Jurkat, Clone E6-1 (cell line): Measurements from ENCODE around the gene GHSR. TPM values are rescaled to one million over a fixed set of nuclear protein-coding genes. Genes with fewer than 3 reads are reported as not detected.
"Not testable (repeated sequence)": the region's sequence is repeated elsewhere in the genome, so short reads cannot be mapped to it uniquely, and the experiment has no call there.

Experiments
- DNase-seq: peaks from one replicate; pipeline ENCODE4 v3.0.0-alpha.2; 2011; ENCODE audit warnings: low read depth, low spot score
- H3K4me3 ChIP-seq: 2 replicates; pipeline ENCODE4 v1.5.1; 2011; ENCODE audit warnings: mild to moderate bottlenecking, low read length, control low read depth, moderate library complexity
- polyA plus RNA-seq: library from polyadenylated mRNA; unstranded; fragments of >200 nt; gene quantifications from one replicate; pipeline ENCODE4 v1.2.1, GENCODE V29; 2012; ENCODE audit warnings: missing spikeins; ENCODE audit not compliant: insufficient read length, insufficient read depth

GHSR gene, protein sequence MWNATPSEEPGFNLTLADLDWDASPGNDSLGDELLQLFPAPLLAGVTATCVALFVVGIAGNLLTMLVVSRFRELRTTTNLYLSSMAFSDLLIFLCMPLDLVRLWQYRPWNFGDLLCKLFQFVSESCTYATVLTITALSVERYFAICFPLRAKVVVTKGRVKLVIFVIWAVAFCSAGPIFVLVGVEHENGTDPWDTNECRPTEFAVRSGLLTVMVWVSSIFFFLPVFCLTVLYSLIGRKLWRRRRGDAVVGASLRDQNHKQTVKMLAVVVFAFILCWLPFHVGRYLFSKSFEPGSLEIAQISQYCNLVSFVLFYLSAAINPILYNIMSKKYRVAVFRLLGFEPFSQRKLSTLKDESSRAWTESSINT
- not detected for polyA plus RNA-seq

DNA sequence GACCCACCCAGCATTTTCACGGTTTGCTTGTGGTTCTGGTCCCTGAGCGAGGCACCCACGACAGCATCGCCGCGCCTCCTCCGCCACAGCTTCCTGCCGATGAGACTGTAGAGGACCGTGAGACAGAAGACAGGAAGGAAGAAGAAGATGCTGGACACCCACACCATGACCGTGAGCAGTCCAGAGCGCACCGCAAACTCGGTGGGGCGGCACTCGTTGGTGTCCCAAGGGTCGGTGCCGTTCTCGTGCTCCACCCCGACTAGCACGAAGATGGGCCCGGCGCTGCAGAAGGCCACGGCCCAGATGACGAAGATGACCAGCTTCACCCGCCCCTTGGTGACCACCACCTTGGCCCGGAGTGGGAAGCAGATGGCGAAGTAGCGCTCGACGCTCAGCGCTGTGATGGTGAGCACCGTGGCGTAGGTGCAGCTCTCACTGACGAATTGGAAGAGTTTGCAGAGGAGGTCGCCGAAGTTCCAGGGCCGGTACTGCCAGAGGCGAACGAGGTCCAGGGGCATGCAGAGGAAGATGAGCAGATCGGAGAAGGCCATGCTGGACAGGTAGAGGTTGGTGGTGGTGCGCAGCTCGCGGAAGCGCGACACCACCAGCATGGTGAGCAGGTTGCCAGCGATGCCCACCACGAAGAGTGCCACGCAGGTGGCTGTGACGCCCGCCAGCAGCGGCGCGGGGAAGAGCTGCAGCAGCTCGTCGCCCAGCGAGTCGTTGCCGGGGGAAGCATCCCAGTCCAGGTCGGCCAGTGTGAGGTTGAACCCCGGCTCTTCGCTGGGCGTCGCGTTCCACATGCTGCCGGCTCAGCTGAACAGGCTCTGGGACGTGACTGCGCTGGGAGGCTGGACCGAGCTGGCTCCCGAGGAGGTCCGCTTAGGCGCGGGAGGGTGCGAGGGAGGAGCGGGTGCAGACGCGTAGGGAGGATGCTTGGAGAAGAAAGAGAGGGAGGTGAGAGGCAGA is at the start of gene GHSR:
Gene GHSR, minus strand, starts transcription at position 846 of the 969 bp plus-strand sequence. Its CDS starts 43 bp downstream, at position 803.
- DNase-seq: no peak
- H3K4me3 ChIP-seq: no peak within 1 kb of the TSS

DNA sequence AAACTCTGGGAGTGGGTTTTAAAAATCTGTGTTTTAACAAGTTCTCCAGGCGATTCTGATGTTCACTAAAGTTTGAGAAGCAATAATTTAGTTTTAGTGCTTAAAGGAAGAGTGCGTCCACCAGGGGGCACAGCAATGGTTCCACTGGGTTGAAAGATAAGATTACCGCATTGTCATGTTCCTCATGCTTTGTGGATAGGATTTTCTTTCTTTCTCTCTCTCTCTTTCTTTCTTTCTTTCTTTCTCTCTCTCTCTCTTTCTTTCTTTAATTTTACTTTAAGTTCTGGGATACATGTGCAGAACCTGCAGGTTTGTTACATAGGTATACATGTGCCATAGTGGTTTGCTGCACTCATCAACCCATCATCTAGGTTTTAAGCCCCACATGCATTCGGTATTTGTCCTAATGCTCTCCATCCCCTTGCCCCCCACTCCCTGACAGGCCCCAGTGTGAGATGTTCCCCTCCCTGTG is 42.0 kb upstream of the GHSR start:
- DNase-seq: peak; percentile 84
- not testable (repeated sequence) for H3K4me3 ChIP-seq

DNA sequence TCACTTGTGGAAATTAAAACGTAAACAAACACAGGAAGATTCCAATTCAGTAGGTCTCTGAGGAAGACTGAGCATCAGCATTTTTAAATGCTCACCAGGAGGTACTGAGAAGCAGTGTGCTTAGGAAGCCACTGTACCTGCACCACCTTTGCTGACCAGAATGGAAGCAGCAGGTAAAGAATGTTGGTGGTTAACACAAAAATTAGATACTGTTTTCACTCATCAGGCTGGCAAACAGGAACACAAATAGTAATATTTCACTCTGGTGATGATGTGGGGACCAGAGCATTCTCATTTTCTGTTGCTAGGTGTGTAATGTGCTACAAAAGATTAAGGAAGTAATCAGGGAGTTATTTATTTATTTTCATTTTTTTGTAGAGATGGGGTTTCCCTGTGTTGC is 29.9 kb upstream of the GHSR start:
- no peak overlapping the region for H3K4me3 ChIP-seq
- no peak for DNase-seq

DNA sequence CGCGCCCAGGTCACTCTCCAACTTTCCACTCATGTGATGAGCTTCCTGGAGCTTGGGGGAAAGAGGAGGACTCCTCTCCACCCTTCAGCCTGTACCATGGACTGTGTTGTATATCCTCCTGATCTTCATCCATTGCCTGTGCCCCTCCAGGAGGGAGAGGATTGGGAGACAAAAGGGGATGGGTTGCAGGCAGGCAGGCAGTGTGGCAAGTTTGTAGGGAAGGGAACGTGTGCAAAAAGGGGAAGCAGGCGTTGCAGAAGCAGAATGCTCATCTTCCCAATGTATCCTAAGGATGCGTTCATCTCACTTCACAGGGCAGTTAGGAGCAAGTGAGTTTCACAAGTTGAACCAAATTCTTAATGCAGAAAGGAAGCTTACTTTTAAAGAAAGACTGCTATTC is 28.1 kb upstream of the GHSR start:
- DNase-seq: no peak
- no peak overlapping the region for H3K4me3 ChIP-seq

DNA sequence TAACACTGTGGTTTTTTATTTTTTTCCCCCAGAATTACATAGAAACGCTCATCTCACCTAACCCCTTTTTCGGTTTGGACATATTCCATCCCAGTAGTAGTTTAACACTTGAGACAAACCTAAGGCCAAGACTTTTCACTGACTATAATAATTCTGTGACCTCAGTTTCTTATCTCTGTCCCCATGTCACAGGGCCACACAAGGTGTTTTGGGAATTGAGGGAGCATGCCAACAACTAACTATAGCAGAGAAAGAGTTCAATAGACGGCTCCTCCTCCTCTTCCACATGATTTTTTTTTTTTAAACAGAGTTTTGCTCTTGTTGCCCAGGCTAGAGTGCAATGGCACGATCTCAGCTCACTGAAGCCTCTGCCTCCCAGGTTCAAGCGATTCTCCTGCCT is 27.4 kb upstream of the GHSR start:
- no peak for DNase-seq
- H3K4me3 ChIP-seq: no peak overlapping the region

DNA sequence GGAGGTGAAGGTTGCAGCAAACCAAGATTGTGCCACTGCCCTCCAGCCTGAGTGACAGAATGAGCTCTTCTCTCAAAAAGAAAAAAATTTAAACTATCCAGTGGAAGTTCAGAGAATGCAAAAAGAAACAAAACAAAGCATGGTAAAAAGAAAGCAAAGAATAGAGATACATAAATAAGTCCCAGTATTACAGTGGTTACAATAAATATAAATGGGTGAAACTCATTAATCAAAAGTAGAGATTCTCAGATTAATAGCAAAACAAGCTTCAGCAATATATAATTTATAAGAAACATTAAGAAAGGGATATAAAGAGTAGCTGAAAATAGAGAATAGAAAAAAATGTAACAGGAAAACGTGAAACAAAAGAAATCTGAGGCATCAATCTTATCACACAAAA is 23.6 kb upstream of the GHSR start:
- no peak overlapping the region for H3K4me3 ChIP-seq
- no peak for DNase-seq

DNA sequence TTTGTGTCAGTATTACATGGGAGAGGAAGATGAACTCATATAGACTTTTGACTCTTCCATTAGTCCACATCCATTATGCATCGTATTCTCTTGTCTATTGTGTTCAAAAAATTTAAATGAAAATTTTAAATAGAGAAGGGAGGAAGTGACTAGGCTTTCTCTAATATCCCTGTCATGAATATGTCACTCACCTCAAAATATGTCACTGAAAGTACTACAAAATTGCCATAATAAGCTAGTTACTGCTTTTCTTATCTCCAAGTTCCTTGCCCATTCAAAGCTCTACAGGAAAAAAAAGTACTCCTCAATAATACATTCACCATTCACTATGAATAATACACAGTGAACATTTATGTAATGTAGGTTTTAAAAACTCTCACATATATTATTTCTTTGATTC is 22.3 kb upstream of the GHSR start:
- no peak overlapping the region for H3K4me3 ChIP-seq
- no peak for DNase-seq

DNA sequence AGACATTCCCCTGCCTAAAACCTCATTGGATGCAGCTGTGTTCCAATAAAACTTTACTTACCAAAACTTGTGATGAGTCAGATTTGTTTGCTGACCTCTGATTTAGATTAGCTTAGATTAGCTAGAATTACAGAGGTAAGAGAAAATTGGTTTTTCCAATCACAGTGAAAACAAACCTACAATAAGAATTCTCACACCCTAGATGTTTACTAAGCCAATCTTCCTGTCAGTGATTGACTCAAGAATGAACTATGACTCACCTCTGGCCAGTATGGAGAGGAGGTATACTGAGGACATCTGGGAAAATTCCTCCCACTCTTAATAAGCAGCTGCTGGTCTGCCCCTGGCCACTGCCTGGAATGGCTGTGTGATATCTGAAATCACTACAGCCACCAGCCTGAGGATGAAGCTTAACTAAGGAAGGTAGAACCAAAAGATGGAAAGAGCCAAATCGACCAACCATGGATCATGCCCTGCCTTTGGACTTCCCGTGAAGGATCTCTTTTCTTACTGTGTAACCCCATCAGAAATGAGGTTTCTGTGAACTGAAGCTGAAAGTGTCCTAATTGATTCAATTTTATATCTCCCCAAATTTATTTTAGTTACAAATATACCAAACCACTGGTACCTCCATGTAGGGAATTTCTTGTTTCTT is 19.0 kb upstream of the GHSR start:
- H3K4me3 ChIP-seq: no peak overlapping the region
- no peak for DNase-seq

DNA sequence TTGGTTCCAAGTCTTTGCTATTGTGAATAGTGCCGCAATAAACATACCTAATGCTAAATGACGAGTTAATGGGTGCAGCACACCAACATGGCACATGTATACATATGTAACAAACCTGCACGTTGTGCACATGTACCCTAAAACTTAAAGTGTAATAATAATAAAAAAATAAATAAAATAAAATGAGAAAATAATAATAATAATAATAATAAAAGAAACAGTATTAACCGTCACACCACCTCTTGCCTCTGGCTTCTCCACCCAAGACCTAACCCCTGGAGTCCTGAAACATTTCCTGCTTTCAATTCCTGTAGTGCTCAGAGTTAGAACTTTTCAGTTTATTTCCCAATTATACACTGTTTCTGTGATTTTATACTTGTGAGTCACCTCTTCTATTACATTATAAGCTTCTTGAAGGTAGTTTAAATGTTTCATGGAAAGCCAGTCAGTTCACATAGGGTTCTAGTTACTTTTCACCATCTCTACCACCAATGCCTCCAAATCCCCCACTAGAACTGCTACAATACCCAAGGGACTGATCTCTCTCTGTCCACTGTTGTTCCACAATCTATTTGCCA is 18.4 kb upstream of the GHSR start:
- H3K4me3 ChIP-seq: no peak overlapping the region
- no peak for DNase-seq

DNA sequence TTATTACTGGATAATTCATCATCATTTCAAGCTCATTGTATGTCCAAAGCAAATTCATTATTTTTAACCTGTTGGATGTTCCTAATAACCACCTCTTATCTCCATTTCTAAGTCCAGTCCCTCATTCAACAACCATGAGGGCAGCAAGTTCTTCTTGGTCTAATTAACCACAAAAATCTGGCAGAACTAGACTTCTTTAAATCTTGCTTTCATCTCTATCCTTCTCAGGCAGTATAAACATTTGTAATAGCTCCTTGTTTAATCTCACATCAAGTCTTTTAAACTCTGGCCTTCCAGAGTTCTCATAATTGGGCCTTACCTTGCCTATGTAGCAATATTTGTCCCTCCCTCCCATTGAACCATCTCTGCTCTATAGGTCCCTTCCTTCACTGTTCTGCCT is 17.0 kb upstream of the GHSR start:
- H3K4me3 ChIP-seq: no peak overlapping the region
- DNase-seq: no peak

DNA sequence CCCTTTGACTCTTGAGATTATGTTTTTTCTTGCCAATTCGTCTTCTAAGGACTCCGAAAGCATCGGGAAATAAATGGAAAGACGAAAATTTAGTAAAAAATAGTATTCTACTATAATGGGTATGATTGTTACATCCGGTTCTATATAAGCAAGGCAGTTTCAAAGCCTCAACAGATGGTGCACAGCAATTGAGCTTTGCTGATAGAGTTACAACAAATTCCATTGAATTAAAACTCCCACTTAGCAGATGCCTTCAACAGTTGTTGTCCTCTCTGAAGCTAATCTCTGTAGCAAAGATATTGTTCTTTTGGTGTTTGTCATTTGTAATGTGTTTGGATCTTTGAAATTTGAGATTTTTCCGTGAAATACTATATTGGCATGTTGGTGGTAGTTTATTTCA is 16.1 kb upstream of the GHSR start:
- DNase-seq: no peak
- H3K4me3 ChIP-seq: no peak overlapping the region

DNA sequence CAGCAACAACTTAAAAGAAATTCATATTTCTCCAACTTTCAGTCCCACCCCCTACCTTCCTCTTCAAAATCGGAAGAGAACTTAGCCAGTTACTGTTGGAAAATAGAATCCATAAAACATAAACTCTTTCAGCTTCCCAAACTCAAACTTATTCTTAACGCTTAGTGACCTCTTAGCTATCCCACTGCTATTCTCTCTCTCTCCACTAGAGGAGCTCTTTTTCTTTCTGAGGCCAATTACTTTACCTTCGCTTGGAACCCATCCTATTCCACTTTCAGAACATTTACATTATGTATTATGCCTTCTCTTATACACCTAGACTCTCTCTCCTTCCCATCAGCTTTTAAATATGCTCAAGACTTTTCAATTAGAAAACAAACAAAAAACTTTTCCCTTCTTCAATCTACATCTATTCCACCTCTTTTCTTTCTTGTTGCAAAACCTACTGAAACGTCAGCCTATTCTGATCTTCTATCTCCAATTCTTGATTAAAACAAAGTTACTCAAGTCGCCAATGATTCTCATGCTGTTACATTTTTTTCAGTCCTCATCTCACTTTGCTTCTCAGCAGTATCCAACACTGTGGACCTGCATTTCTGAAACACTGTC is 13.4 kb upstream of the GHSR start:
- peak; percentile 54 for DNase-seq
- no peak overlapping the region for H3K4me3 ChIP-seq

DNA sequence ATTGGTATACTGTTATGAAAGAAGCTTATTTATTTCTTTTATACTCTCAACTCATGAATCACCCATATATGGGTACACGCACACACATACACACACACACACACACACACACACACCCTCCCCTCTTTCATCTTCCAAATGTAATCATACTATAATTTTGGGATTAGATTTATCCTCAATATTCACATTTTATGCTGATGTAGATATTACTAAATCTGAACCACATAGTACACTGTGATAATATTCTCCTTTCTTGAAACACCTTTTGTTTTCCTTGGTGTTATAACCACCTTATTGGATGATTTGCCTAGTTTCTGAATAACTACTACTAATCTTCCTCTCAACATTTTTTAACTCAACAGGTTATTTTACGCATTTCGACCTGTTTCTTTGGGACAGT is 8.1 kb upstream of the GHSR start:
- DNase-seq: no peak

DNA sequence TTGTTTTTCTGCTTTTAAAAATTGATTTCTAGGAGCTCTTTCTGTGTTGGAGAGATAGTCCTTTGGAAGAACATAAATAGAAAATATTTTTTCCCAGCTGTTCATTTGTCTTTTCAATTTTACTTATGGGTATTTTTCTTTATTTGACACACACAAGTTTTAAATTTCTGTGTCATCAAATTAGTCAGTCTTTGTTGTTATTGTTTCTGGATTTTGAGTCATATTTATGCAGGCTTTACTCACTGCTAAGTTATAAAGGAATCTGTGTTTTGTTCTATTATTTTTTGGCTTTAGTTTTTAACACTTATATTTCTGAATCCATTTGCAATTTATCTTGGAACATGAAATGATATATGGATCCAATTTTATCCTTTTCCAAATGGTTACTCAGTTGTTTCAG is 5.9 kb upstream of the GHSR start:
- no peak overlapping the region for H3K4me3 ChIP-seq
- DNase-seq: no peak

More for the DNA sequence above, 8.1 kb upstream of the GHSR start:
- no peak overlapping the region for H3K4me3 ChIP-seq

DNA sequence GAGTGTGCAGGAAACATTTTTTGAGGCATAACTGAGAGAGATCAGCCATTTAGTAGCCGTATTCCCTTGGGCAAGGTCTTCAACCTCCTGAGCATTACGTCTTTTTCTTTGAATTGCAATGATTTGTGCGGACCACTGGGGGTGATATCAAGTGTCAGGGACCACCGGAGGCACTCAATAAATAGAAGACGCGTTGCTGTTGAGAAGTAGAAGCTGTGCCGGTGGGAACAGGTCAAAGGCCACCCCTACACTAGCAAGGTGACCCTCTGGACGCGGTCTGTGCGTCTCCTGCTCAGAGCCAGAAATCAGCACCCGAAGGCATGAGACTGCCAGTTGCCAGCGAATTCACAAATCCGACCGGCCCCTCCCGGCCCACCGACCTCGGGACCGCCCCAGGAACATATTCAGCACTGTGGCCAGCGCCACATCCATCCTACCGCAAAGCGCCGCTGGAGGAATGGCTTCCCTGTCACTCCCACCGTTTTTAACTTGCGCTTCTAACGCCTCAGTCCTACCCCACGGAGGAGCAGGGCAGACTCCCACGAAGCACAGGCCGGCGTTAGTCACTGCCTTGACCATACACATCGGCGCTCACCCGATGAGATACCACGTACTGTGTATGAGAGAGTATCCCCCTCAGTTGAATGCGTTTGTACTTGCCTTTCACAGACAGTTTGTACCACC is 1.4 kb upstream of the GHSR start:
- no peak overlapping the region for H3K4me3 ChIP-seq
- no peak for DNase-seq

DNA sequence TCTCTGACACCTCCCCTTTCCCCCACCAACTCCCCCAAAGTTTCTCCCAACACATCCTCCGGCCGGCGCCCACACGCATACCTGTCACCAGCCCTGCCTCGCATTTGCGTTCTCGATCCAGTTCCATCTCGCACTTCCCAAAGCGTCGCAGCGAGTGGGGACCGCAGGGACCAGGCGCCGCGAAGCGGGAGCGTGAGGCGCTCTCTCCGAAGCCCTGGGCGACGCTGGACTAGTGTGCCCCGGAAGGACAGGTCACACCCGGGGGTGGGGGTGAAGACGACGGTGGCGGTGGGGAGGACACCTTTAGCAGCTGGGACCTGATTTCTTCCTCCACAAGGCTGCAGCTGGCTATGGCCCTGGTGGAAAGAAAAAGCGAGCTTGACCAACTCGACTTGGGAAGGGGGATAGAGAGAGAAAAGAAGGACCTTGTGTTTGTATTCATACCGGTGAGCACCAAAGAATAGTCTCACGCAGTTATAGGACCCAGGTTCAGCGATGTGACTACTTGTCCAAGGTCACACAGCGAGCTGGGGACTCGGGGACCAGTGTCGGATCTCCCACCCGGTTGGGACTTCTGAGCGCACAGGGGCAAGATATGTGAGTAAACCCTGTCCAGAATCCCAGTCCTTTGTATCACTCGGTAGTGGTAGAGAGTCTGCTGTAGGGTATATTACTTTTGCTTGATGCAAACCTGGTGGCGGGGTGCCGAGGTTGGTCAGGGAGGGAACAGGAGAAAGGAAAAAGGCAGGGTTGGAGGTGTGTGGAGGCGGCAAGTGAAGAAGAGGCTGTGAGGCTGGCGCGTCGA is 607 bp upstream of the GHSR start:
- no peak overlapping the region for H3K4me3 ChIP-seq
- no peak for DNase-seq

DNA sequence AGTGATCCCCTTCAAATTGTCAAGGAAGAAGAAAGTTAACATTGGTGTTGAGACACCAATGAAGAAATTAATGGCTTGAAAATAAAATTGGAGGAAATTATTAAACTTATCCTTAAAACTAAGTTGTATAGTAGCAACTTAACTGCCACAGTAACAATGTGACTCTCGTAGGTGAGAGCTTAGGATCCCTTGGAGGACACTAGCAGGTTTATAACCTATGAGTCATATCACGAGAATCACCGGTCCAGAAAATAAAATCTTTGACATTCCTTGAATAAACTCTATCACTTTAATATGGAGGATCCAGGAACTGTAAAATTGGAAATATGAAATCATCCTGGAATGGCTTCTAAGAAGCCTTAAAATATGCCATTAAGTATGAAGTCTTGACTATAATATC is 2.1 kb downstream of the GHSR start:
- no peak overlapping the region for H3K4me3 ChIP-seq
- DNase-seq: no peak

DNA sequence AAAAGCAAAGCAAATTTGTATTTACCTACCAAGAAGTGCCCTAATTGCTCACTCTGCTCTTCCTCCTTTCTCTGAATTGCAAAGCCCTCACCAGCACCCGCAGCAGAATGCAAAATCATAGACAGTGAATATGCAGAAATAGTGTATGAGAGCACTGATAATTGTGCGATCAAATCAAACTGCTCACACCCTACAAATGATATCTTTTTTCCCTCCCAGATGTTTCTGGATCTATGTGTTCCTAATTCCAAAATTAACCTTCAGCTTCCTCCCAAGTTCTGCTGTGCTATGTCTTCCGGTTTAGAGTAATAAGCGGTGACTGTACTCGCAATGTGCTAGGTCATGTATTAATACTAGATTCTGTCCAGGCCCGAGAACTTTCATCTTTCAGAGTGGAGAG is 3.4 kb downstream of the GHSR start:
- DNase-seq: no peak
- H3K4me3 ChIP-seq: no peak overlapping the region
